Fibroblast of lung (primary cell): ENCODE data around the gene GATA5. TPM values are rescaled to one million over a fixed set of nuclear protein-coding genes. Genes with fewer than 3 reads are reported as not detected.

ENCODE experiments used
- DNase-seq, 2 donors: peaks; one replicate each; pipeline versions ENCODE4 v3.0.0 to v3.0.0-alpha.2; 2010; ENCODE audit warnings: low read depth in 2 of 2
- H2AFZ ChIP-seq: 2 replicates; pipeline ENCODE4 v1.5.1; 2012; ENCODE audit warnings: low read length, control low read depth, inconsistent platforms
- H3K27ac ChIP-seq: 2 replicates; pipeline ENCODE4 v1.5.1; 2011; ENCODE audit warnings: low read length, control low read depth; ENCODE audit not compliant: insufficient read depth
- H3K27me3 ChIP-seq: 2 replicates; pipeline ENCODE4 v1.5.1; 2011; ENCODE audit warnings: mild to moderate bottlenecking, low read length; ENCODE audit not compliant: control insufficient read depth, insufficient read depth
- H3K36me3 ChIP-seq: 2 replicates; pipeline ENCODE4 v1.5.1; 2011; ENCODE audit warnings: low read length; ENCODE audit not compliant: control insufficient read depth, insufficient read depth
- H3K4me1 ChIP-seq: 2 replicates; pipeline ENCODE4 v1.5.1; 2011; ENCODE audit warnings: low read length; ENCODE audit not compliant: control insufficient read depth, insufficient read depth; ENCODE audit errors: extremely low read depth
- H3K4me2 ChIP-seq: 2 replicates; pipeline ENCODE4 v1.5.1; 2011; ENCODE audit warnings: low read length, control low read depth; ENCODE audit not compliant: insufficient read depth; ENCODE audit errors: extremely low read depth
- H3K4me3 ChIP-seq, 4 experiments: fragments of 200-600 bp in 1 of 4; sonication (generic) in 1 of 4; replicated peaks in 1 of 4; 2 replicates each; pipeline ENCODE4 v1.5.1; 2011 to 2016; ENCODE audit warnings: low read length in 4 of 4, low read depth in 3 of 4, mild to moderate bottlenecking in 3 of 4, control low read depth in 2 of 4, inconsistent platforms in 1 of 4, mixed read lengths in 1 of 4; ENCODE audit not compliant: insufficient read depth in 1 of 4; ENCODE audit errors: control extremely low read depth in 1 of 4
- H3K79me2 ChIP-seq: 2 replicates; pipeline ENCODE4 v1.5.1; 2012; ENCODE audit warnings: mild to moderate bottlenecking, low read length, inconsistent platforms; ENCODE audit not compliant: control insufficient read depth, insufficient read depth
- H3K9ac ChIP-seq: 2 replicates; pipeline ENCODE4 v1.5.1; 2011; ENCODE audit warnings: mild to moderate bottlenecking, low read length, control low read depth; ENCODE audit not compliant: insufficient read depth
- H3K9me3 ChIP-seq: 2 replicates; pipeline ENCODE4 v1.5.1; 2012; ENCODE audit warnings: low read depth, low read length; ENCODE audit not compliant: control insufficient read depth, insufficient read depth
- H4K20me1 ChIP-seq: 2 replicates; pipeline ENCODE4 v1.5.1; 2011; ENCODE audit warnings: low read length; ENCODE audit not compliant: control insufficient read depth, insufficient read depth; ENCODE audit errors: extremely low read depth
- CTCF ChIP-seq, 2 donors: IDR thresholded peaks in 1 of 2; conservative IDR thresholded peaks in 1 of 2; 1 replicate in 1 of 2; 2 replicates in 1 of 2; pipeline ENCODE4 v1.5.1; 2011 to 2012; ENCODE audit warnings: low read length in 2 of 2, control low read depth in 1 of 2, inconsistent platforms in 1 of 2, low read depth in 1 of 2, mild to moderate bottlenecking in 1 of 2
- EZH2 ChIP-seq: IDR thresholded peaks from 2 replicates; pipeline ENCODE4 v1.5.1; 2012; ENCODE audit warnings: low read length, control low read depth, mild to moderate bottlenecking; ENCODE audit errors: missing control alignments
- polyA plus RNA-seq, 2 donors: library from polyadenylated mRNA; depleted of rRNA in 1 of 2; stranded (reverse) in 1 of 2; unstranded in 1 of 2; fragments of >200 nt; gene quantifications; 2 replicates each; pipeline ENCODE4 v1.2.1, GENCODE V29; 2011 to 2012; ENCODE audit warnings: missing spikeins in 1 of 2
- total RNA-seq: library from RNA; depleted of rRNA; stranded (reverse); fragments of >200 nt; gene quantifications from 2 replicates; pipeline ENCODE4 v1.2.1, GENCODE V29; 2014

GATA5 gene
- total and polyA plus RNA-seq, 2 donors (not counting 1 experiment from before 2014, with no cell fraction given), result 0.02 to 0.83 TPM

- H3K9me3 ChIP-seq, result no peaks in the 10 kb centered on the region
- H2AFZ ChIP-seq, result no peak overlapping the region
- no peak for DNase-seq
- no peak overlapping the region for H3K4me3 ChIP-seq
- no peaks in the 10 kb centered on the region for H4K20me1 ChIP-seq
- no peak overlapping the region for H3K27ac ChIP-seq
- no peak for TF ChIP-seq EZH2
- no peak for TF ChIP-seq CTCF (conservative IDR thresholded peaks at IDR 0.05 in 1 of 2, IDR thresholded peaks at IDR 0.05 in 1 of 2; ENCODE audit: low read depth in 1 of 2, low read length in 2 of 2)
- H3K36me3 ChIP-seq, result no peaks in the 10 kb centered on the region
- no peaks in the 10 kb centered on the region for H3K79me2 ChIP-seq
- H3K4me1 ChIP-seq, result no peaks in the 10 kb centered on the region
- no peak overlapping the region for H3K9ac ChIP-seq
- no peak overlapping the region for H3K4me2 ChIP-seq
- peaks cover 37% of the 10 kb centered on the region for H3K27me3 ChIP-seq
Observed at GRCh38 chr20:62479156-62479555, 3.4 kb upstream of the GATA5 start.

- no peaks in the 10 kb centered on the region for H3K9me3 ChIP-seq
- H3K4me1 ChIP-seq, result no peaks in the 10 kb centered on the region
- H2AFZ ChIP-seq, result no peak overlapping the region
- no peaks in the 10 kb centered on the region for H3K36me3 ChIP-seq
- no peak overlapping the region for H3K27ac ChIP-seq
- peaks cover 30% of the 10 kb centered on the region for H3K27me3 ChIP-seq
- no peak for DNase-seq
- no peaks in the 10 kb centered on the region for H3K79me2 ChIP-seq
- TF ChIP-seq CTCF (conservative IDR thresholded peaks at IDR 0.05 in 1 of 2, IDR thresholded peaks at IDR 0.05 in 1 of 2; ENCODE audit: low read depth in 1 of 2, low read length in 2 of 2) (no peak), EZH2 (no peak)
- H4K20me1 ChIP-seq, result no peaks in the 10 kb centered on the region
- no peak overlapping the region for H3K4me2 ChIP-seq
- H3K4me3 ChIP-seq, result no peak overlapping the region
- H3K9ac ChIP-seq, result no peak overlapping the region
Observed at GRCh38 chr20:62477669-62478455, 2.1 kb upstream of the GATA5 start.

GRCh38 chr20:62476056-62476838 lies 452 bp upstream of the GATA5 start:
- Histone ChIP-seq H3K79me2 (no peaks in the 10 kb centered on the region), H3K27me3 (peaks cover 18% of the 10 kb centered on the region), H3K36me3 (no peaks in the 10 kb centered on the region), H3K9me3 (no peaks in the 10 kb centered on the region), H3K9ac (no peak overlapping the region), H4K20me1 (no peaks in the 10 kb centered on the region), H3K4me2 (no peak overlapping the region), H3K4me1 (no peaks in the 10 kb centered on the region), H2AFZ (no peak overlapping the region), H3K4me3 (peak overlapping the region in 1 of 4 experiments; percentile 27), H3K27ac (no peak overlapping the region)
- no peak for DNase-seq
- peak; percentile 92 for TF ChIP-seq EZH2
- no peak for TF ChIP-seq CTCF (conservative IDR thresholded peaks at IDR 0.05 in 1 of 2, IDR thresholded peaks at IDR 0.05 in 1 of 2; ENCODE audit: low read depth in 1 of 2, low read length in 2 of 2)
